ENCODE measurements around the gene FBXL14.

The FBXL14 gene

DNA sequence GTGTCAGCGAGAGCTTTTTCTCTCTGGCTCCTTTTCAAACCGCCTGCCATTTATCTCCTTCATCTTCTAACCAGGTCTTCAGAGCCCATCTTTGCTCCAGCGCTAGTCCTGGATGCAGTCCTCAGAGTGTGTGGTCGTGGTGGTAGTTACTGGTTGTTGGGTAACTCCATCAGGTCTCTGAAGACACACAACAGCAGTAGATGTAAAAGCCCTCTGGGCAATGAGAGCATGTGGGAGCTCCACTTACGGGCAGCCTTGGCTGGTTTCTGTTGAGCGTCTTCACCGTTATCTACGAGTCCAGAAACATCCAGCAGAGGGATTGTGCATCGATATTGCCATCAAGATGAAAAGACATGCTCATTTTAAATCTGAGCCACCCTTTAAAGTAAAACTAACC lies 61.2 kb downstream of the FBXL14 start:
- peak; percentile 43 for DNase-seq

DNA sequence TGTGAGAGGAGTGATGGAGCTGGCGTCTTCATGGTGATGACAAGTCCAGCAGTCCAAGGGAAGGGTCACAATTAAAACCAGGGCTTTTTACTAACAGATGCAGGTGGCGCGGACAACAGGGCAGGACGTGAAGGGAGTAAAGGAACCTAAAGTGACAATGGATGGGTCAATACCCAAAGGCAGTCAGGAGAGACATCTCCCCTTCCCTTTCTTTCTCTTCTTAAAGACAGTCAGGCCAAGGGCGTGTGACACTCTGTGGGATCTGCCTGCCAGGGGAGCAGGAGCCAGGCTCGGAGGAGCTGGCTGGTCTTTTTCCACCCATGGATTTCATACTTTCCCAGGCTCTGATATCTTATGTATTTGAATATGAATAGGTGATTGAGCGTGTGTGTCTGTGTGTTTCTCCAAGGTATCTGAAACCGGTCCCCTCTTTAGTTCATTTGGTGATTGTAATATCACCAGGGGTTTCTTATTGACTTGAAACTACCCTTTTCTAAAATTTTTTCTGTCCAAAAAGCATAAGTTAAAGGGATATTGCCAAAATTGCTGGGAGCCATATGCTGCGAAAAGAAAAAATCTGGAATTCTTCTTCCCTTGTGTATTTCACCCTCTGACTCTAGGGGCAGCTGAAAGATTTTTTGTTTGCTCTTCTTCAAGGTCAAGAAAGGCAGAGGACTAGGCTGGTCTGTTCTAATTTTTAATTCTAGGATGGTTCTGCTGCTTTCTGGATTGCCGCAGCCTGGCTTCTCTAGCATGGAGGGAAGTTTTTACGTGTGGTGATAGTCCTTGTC lies 61.8 kb downstream of the FBXL14 start:
- DNase-seq: no peak

DNA sequence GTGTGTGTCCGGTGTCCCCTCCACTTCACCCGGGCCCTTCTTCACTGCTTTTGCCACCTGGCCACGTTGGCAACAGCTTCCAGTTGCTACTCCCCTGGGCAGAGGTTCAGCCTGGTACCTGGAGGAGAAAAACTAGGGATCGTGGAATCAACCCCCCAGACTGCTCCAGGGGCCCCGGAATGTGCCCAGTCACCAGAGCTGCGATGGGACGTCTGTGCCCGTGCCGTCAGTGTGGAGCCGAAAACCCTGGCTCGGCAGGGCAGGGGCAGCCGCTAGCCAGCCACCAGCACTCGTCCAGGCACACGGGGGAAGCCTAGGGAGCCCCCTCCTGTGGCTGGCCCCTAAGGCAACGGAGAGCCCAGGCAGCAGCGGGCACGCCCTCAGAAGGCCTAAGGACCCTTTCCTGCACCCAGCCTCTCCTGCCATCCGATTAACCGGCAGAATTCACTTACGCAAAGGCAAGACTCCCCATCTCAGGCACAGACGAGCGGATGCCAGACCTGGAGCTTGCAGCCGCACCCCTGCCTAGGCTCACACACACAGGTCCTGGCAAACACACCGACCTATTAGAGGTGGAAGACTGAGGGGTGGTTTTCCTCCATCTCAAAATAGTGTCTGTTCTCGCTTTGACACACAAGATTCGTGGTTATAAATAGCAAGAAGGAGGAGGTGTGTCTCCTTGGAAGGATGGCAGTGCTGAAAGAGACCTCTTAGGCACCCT lies 62.6 kb downstream of the FBXL14 start:
- peak; percentile 58 for DNase-seq

DNA sequence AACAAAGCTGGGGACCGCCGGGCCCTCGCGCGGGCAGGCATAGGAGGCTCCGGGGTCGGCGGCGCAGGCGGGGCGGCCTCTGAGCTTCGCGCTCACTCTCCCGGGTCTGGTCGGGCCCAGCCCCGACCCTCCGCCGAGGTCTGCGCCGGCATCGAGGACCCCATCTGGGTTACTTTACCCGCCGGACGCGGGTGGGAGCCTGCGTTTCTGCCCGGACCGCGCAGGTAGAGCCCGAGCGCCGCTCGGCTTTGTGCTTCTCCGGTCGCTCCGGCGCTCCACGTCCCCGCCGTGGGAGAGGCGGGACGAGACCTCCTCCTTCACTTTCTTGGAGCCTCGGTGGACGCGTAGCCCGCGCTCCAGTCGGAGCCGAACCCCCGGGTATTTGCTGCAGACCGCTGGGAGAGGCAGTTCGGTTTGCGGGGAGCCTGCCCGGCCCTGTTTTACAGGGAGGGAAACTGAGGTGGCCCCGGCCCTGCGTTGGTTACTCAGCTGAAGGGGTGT lies 63.2 kb downstream of the FBXL14 start:
- DNase-seq: no peak

DNA sequence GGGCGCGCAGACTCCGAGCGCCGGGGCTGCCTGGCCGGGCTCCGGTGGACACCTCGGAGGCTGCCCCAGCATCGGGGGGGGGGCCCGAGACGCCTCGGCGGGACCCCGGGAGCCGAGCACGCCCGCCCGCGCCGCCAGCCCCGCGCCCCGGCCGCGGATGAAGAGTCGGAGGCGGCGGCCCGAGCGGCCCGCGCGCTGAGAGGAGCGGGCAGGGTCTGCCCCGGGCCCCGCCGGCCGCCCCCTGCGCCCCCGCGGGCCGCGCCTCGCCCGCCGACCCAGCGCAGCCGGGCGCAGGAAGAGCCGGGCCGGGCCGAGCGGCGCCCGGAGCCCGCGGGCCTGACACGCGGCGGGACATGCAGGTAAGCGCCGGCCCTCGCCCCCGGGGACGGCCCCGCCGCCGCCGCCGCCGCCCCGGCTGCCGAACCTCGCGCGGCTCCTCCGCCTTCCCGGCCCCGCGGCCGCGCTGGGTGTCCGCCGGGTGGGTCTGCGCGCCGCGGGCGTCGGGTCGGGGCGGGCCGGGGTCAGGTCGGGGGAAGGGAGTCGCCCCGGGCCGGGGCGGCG lies 63.7 kb downstream of the FBXL14 start:
- DNase-seq: no peak

DNA sequence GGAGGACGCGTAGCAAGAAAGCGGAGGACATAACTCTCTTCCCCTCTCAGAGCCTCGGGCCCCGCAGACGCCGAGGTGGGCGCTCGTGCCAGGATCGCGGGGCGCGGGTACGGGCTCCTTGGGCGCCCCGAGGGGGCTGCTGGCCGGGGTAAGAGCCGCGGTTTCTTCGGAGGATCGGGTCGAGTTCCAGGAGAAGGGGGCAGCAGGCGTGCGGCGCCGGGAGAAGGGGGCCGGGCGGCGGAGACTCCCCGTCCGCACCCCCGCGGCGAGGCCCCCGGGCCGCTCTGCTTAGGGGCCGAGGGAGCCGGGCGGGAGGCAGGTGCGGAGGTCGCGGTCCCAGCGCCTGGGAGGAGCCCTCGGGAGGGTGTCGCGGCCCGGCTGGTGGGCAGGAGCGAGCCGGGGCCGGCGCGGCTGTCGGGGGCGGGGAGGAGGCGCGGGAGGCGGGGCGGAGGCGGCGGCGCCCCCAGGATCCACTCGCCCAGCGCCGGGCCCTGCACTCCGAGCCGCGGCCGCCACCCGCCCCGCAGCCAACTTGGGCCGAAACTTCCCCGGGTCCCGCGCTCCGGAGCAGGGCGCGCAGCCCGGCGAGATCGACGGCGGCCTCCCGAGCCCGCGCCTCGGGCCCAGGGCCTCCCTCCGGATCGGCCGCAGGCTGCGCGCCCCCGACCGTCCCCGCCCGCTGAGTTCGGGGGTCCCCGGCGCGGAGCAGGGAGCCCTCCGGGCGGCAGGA lies 64.4 kb downstream of the FBXL14 start:
- DNase-seq: no peak

DNA sequence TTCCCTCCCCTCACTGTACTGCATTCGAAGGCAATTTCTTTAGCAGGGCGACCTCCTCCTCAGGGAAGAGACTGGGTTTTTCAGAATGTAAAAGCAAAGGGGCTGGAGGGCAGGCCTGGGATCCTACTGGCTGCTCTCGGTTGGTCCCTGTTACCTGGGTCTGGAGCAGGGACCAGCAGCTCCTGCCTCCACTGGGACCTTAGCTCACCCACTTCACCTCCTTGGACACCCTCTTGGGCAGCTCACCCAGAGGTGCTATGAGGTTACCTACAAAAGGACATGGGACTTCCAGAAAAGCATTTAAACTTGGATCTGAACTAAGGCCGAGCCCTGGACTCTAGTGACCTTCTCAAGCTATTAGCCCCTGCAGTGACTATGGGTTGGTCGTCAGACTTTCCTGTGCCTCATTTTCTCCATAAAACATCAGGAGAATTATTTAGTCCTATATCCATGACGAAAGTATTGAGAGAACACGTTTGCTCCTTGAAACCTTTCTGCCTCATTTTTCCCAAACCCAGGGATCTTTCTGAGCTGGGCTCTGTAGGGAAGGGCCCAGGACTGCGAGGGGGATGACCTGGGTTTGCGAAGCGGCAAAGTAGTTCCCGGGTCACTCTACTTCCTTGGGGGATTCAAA lies 65.0 kb downstream of the FBXL14 start:
- DNase-seq: no peak

DNA sequence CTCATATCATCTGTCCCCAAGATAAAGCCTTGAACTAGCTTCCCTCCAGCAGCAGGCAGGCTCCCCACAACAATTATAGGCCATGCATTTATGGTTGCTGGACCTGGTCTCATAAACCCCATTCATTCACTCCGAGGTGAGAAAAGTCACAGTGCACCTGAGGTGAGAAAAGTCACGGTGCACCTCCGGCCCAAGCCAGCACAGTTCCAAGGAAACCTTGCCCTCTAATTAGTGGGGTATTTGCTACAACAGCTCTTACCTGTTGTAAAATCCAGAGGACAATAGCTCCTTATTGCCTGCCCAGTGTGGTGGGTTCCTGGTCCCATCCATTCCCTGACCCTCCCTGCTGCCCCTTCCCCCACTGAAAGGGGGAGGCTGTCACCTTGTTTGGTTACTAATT lies 65.6 kb downstream of the FBXL14 start:
- no peak for DNase-seq

DNA sequence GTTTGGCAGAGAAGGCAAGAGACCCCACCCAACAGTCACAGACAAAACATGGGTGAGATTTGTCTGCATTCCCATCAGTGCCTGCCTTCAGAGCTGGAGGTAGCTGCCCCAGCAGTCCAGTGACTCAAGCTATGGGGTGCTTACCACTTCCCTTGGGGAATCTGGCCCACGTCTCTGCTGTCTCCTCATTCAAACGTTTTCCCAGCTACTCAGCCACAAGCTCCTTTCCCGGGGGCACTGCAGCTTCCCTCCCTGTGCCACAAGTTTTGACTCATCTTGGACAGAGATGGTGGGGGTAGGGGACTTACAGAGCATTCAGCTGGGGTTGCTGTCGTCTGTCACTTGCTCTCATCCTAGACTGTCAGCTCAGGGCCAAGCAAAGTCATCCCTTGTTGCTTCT lies 66.6 kb downstream of the FBXL14 start:
- DNase-seq: no peak

DNA sequence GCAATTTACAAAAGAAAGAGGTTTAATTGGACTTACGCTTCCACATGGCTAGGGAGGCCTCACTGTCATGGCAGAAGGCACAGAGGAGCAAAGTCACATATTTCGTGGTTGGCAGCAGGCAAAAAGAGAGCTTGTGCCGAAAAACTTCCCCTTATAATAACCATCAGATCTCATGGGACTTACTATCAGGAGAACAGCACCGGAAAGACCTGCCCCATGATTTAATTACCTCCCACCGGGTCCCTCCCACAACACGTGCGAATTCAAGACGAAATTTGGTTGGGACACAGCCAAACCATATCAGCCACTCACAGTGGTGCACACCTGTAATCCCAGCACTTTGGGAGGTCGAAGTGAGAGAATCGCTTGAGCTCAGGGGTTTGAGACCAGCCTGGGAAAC lies 68.5 kb downstream of the FBXL14 start:
- DNase-seq: no peak

DNA sequence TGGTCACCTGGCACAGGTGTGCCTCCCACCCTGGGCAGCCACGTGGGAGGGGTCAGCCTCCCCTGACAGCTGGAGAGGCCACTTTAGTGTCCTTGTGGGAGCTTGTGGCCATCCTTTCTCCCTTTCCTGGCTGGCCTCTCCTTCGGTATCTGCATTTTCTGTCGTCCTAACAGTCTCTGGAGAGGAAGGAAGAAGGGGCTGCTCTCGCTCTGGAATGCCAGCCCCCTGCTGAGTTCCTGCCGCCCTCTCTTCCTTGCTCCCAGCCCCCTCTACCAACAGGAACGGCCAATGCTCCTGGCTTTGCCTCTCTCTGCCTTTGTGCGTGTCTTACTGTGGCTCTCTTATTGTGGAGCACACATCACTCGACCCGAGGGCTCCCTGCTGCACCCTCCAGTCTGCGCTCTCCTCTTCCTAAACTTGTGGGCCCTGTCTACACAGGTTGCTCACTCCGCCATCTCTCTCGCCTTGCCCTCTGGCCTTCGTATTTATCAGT lies 70.8 kb downstream of the FBXL14 start:
- no peak for DNase-seq

DNA sequence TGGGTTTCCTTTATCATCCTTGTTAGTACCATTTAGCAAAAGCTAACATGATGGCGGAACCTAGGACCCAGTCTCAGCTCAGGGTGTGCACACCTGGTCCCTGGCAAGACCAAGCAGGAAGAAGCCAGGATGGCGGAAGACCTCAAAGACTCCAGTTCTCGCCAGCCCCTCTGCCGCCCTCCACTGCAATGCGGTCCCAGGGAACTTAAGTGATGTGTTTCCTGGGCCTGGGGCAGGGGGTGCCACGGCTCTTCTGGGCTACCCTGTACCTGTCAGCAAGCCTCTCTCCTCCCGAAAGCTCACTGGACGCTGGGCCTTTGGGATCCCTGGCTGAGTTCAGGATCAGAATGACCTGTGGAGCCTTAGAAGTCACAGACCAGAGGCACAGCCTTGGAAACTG lies 71.3 kb downstream of the FBXL14 start:
- no peak for DNase-seq

DNA sequence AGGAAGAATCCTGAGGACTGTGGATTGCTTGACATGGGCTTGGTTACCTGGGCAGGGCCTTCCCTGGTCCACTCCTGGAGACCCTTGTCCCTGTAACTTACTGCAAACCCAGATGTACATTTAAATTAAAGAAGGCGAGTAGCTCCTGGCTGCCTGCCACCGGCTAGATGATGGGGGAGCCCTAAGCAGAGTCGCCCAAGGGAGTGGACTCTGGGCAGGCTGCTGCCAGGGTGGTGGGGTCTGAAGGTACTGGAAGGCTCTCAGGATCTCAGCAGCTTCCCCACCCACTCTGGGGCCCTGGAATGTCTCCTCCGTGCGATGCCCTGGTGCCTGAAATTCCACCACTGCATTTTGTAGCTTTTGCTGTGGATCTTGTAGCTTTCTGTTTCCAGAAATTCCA lies 74.7 kb downstream of the FBXL14 start:
- no peak for DNase-seq

DNA sequence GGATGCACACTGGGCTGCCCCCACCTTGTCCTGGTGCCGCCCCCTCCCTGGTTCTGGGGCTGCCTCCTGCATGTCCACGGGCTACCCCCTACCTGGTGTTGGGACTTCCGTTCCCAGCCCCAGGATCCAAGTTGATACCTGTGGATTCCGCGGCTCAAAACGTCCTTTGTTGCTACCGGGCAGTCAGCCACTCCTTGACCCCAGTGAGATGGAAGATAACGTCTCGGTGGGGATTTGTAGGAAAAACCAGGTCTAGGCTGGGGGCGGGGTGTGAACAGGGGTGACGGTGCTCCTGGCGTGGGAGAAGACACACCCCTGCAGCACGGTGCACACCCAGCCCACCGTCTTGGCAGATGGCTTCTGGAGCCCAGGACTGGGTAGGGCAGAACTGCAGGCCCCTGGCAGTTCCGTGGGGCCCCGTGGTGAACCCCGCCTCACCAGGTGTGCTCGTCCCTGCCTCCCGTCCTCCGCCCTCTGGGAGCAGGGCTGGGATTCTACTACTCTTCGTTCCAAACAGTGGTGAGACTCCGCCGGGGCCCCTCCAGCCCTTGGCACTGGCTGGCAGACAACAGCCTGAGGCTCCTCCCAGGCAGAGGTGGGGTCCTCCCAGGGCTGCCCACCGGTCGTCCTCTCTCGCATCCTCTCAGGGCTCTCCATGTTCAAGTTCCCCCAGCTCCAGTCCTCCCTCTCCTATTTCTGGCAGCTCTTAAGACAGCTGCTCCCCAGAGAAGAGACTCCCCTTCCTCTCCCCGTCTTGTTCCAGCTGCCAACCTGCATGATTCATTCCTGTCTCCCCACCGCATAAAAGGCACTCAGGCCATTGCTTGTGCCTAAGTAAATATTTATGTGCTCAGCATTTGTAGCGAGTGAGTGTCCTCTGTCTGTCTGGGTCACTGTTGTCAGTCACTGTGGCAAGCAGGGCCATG lies 75.5 kb downstream of the FBXL14 start:
- DNase-seq: no peak

DNA sequence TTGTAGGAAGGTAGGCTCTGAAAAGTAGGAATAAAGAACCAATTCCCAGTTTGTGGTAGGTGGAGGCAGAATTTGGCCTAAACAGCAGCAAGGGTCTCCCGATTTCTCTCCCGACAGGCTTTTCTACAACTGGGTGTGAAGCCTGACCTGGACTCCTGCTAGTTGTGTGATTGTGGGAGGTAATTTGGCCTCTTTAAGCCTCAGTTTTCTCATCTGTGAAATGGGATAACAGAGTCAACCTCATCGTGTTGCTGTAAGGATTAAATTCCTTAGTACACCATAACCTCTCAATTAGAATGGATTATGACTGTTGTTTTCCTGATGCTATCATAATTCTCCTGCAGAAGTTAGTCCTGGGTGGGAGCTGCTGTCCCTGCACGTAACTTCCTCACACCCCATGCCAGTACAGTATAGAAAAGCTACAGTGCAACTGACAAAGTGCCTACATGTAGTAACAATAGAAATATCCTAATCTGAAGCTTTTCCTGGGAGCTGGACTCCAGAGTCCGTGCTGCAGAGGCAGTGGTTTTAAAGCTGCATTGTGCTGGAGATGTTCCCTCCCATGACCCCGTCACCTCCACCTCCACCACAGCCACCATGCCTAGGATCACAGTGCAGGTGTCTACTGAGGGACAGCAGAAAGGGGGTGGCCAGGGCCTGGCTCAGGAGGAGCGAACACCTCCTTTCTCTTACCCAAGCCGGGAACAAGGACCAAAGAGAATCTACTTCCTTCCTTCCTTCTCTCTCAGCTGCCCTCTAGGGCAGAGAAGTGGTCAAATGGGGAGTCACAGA lies 76.5 kb downstream of the FBXL14 start:
- no peak for DNase-seq

DNA sequence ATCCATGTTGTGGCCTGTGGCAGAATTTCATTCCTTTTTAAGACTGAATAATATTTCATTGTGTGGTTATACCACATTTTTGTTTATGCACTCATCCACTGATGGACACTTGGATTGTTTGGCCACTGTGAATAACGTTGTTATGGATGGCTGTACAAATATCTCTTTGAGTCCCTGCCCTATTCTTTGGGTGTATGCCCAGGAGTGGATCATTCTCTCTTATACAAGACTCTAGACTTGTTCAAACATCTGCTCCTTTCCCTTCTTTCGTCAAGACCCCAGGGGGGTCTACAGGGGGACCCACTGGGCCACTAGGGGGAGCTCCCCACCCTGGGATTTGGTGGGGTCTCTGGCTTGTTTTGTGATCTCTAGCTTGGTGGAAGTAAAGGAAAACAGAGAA lies 77.4 kb downstream of the FBXL14 start:
- no peak for DNase-seq
